Endothelial cell of umbilical vein (primary cell): Measurements from ENCODE around the gene NYAP2. TPM values are rescaled to one million over a fixed set of nuclear protein-coding genes. Genes with fewer than 3 reads are reported as not detected.

Source experiments
- BruUV-seq: library from RNA; stranded (reverse); fragments of 400-500 nt; replicated peaks from 2 replicates; lab custom pipeline; 2021; lab: Mats Ljungman, UMichigan
- CTCF ChIA-PET: fragments of 300-600, 350-600 bp; sonication (Branson Sonifier 250); formaldehyde crosslinking; loops from one replicate; lab custom pipeline; 2021; ENCODE audit warnings: antibody characterized with exemption, inconsistent platforms; lab: Charles Lee
- POLR2A ChIA-PET: fragments of 300-600, 350-600 bp; sonication (Branson Sonifier 250); formaldehyde crosslinking; loops from one replicate; lab custom pipeline; 2021; ENCODE audit warnings: antibody characterized with exemption, inconsistent platforms; lab: Charles Lee
- DNase-seq: peaks from one replicate; pipeline ENCODE4 v3.0.0-alpha.2; 2011; ENCODE audit warnings: low read depth, low spot score
- FAIRE-seq: peaks from 2 replicates; lab custom pipeline; 2011; peaks lifted over from hg19 to GRCh38; lab: Jason Lieb, UNC
- H2AFZ ChIP-seq: 2 replicates; pipeline ENCODE4 v1.6.0; 2012; ENCODE audit warnings: low read depth, low read length, control low read depth, inconsistent platforms
- H3K27ac ChIP-seq: 2 replicates; pipeline ENCODE4 v1.5.1; 2011; ENCODE audit warnings: low read depth, mild to moderate bottlenecking, control low read depth, low read length, moderate library complexity; ENCODE audit not compliant: insufficient read depth
- H3K27me3 ChIP-seq, 2 experiments: 2 replicates each; pipeline versions ENCODE4 v1.6.0 to v1.6.1; 2011; ENCODE audit warnings: low read length in 2 of 2, mixed read lengths in 1 of 2; ENCODE audit not compliant: control insufficient read depth in 2 of 2, insufficient read depth in 2 of 2
- H3K36me3 ChIP-seq, 2 experiments: 2 replicates in 1 of 2; 3 replicates in 1 of 2; pipeline ENCODE4 v1.5.1; 2011; ENCODE audit warnings: low read length in 2 of 2, mild to moderate bottlenecking in 1 of 2, moderate library complexity in 1 of 2; ENCODE audit not compliant: control insufficient read depth in 2 of 2, insufficient read depth in 2 of 2; ENCODE audit errors: extremely low read depth in 1 of 2
- H3K4me1 ChIP-seq: 3 replicates; pipeline ENCODE4 v1.5.1; 2011; ENCODE audit warnings: mild to moderate bottlenecking, low read length; ENCODE audit not compliant: control insufficient read depth, insufficient read depth; ENCODE audit errors: extremely low read depth
- H3K4me2 ChIP-seq: 2 replicates; pipeline ENCODE4 v1.6.1; 2011; ENCODE audit warnings: low read length, control low read depth, mixed read lengths; ENCODE audit not compliant: insufficient read depth
- H3K4me3 ChIP-seq, 3 experiments: fragments of 200-600 bp in 1 of 3; sonication (generic), shearing (Covaris generic) in 1 of 3; replicated peaks in 1 of 3; 2 replicates each; pipeline ENCODE4 v1.5.1; 2011 to 2016; ENCODE audit warnings: control low read depth in 3 of 3, low read length in 3 of 3, mild to moderate bottlenecking in 2 of 3, inconsistent platforms in 1 of 3, low read depth in 1 of 3, moderate library complexity in 1 of 3; ENCODE audit not compliant: insufficient read depth in 1 of 3
- H3K79me2 ChIP-seq: 2 replicates; pipeline ENCODE4 v1.6.0; 2012; ENCODE audit warnings: low read length, inconsistent platforms; ENCODE audit not compliant: control insufficient read depth, insufficient read depth
- H3K9ac ChIP-seq: replicated peaks from 2 replicates; pipeline ENCODE3; 2011; ENCODE audit warnings: low read length, control low read depth; ENCODE audit not compliant: insufficient read depth; ENCODE audit errors: extremely low read depth
- H3K9me1 ChIP-seq: replicated peaks from 3 replicates; pipeline ENCODE4 v1.6.0; 2011; ENCODE audit warnings: mild to moderate bottlenecking, low read length; ENCODE audit not compliant: control insufficient read depth, insufficient read depth; ENCODE audit errors: extremely low read depth
- H3K9me3 ChIP-seq: replicated peaks from 2 replicates; pipeline ENCODE4 v1.5.1; 2012; ENCODE audit warnings: low read length, inconsistent platforms; ENCODE audit not compliant: control insufficient read depth, insufficient read depth
- H4K20me1 ChIP-seq: replicated peaks from 2 replicates; pipeline ENCODE3; 2011; ENCODE audit warnings: mild to moderate bottlenecking, low read length; ENCODE audit not compliant: control insufficient read depth, insufficient read depth; ENCODE audit errors: extremely low read depth
- CTCF ChIP-seq, 2 donors: IDR thresholded peaks; 1 replicate in 1 of 2; 2 replicates in 1 of 2; pipeline ENCODE4 v1.5.1; 2011; ENCODE audit warnings: low read length in 2 of 2, mild to moderate bottlenecking in 2 of 2, moderate library complexity in 2 of 2, control low read depth in 1 of 2, inconsistent platforms in 1 of 2, low read depth in 1 of 2; ENCODE audit not compliant: insufficient read depth in 1 of 2; ENCODE audit errors: extremely low read depth in 1 of 2
- EZH2 ChIP-seq: IDR thresholded peaks from 2 replicates; pipeline ENCODE4 v1.6.1; 2012; ENCODE audit warnings: borderline replicate concordance, low read depth, mild to moderate bottlenecking, moderate library complexity, low read length, inconsistent platforms; ENCODE audit not compliant: severe bottlenecking
- FOS ChIP-seq: IDR thresholded peaks from 2 replicates; pipeline ENCODE4 v1.6.1; 2011; ENCODE audit warnings: mild to moderate bottlenecking, low read length, moderate library complexity, borderline replicate concordance; ENCODE audit not compliant: insufficient read depth
- JUN ChIP-seq: IDR thresholded peaks from 2 replicates; pipeline ENCODE4 v1.6.1; 2011; ENCODE audit warnings: borderline replicate concordance, low read depth; ENCODE audit not compliant: insufficient read length, insufficient read depth
- MYC ChIP-seq: IDR thresholded peaks from one replicate; pipeline ENCODE4 v1.6.1; 2011; ENCODE audit warnings: mild to moderate bottlenecking, low read depth, low read length
- POLR2A ChIP-seq: IDR thresholded peaks from 2 replicates; pipeline ENCODE4 v1.6.1; 2012; ENCODE audit warnings: low read depth, mild to moderate bottlenecking, control low read depth, low read length
- dilution Hi-C: fragments of 300-500 bp; cut with MboI; formaldehyde crosslinking; loops from one replicate; pipeline ENCODE4 v1.15.0; 2019; ENCODE audit warnings: low sequenced_read_pairs; ENCODE audit not compliant: extremely low pct_ligation_motif_present
- intact Hi-C: fragments of 100-400 bp; cut with micrococcal nuclease; formaldehyde crosslinking; loops from one replicate; pipeline ENCODE4 v1.10.0; 2022
- polyA plus RNA-seq, 4 experiments: library from polyadenylated mRNA; depleted of rRNA in 3 of 4; stranded (reverse) in 3 of 4; unstranded in 1 of 4; fragments of >200 nt; gene quantifications; 2 replicates each; pipeline versions ENCODE4 v1.2.1 to v1.2.3, GENCODE V29; 2011 to 2012; ENCODE audit warnings: missing spikeins in 1 of 4
- total RNA-seq: library from RNA; stranded (reverse); gene quantifications from 2 replicates; pipeline ENCODE4 v1.2.3, GENCODE V29; 2021
- TF ChIP-seq, protein P1 (sequence below): IDR thresholded peaks from 2 replicates; pipeline ENCODE4 v1.6.1; 2011; ENCODE audit not compliant: insufficient read depth, insufficient read length

NYAP2 gene
- total and polyA plus RNA-seq, 2 donors (not counting 3 experiments of a cell fraction or from before 2014, with no cell fraction given), result not detected

GRCh38 chr2:225471039-225471438, 71.5 kb downstream of the NYAP2 start:
- intact Hi-C loops, result no loop called here

More at GRCh38 chr2:225471039-225471438, 71.5 kb downstream of the NYAP2 start:
- no peak for FAIRE-seq
- BruUV-seq, result no TSS peak
- no peaks in the 10 kb centered on the region for H3K4me1 ChIP-seq
- H3K27ac ChIP-seq, result no peak overlapping the region
- no peak overlapping the region for H3K9ac ChIP-seq
- no peaks in the 10 kb centered on the region for H3K79me2 ChIP-seq
- no peak for DNase-seq
- no peaks in the 10 kb centered on the region for H3K27me3 ChIP-seq
- no peaks in the 10 kb centered on the region for H4K20me1 ChIP-seq
- ChIA-PET POLR2A (no interaction called here), CTCF (no interaction called here)
- no peaks in the 10 kb centered on the region for H3K36me3 ChIP-seq
- no peaks in the 10 kb centered on the region for H3K9me3 ChIP-seq
- H3K9me1 ChIP-seq, result no peaks in the 10 kb centered on the region
- dilution Hi-C loops, result no loop called here
- no peak overlapping the region for H2AFZ ChIP-seq
- H3K4me2 ChIP-seq, result no peak overlapping the region
- no peak overlapping the region for H3K4me3 ChIP-seq
- TF ChIP-seq CTCF (IDR thresholded peaks at IDR 0.05; ENCODE audit: extremely low read depth in 1 of 2, insufficient read depth in 1 of 2, low read depth in 1 of 2, low read length in 2 of 2) (no peak), FOS (no peak), POLR2A (no peak), MYC (no peak), EZH2 (no peak), JUN (no peak)
- TF ChIP-seq, protein P1, sequence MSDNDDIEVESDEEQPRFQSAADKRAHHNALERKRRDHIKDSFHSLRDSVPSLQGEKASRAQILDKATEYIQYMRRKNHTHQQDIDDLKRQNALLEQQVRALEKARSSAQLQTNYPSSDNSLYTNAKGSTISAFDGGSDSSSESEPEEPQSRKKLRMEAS, result no peak
